Activated naive CD4-positive, alpha-beta T cell treated with anti-CD3 and anti-CD28 coated beads for 36 hours (primary cell): ENCODE results near the gene INIP. TPM values are rescaled to one million over a fixed set of nuclear protein-coding genes. Genes with fewer than 3 reads are reported as not detected.

Experiments used
- CTCF ChIA-PET: fragments of 350-600 bp; sonication (Branson Sonifier 250); formaldehyde crosslinking; loops from one replicate; lab custom pipeline; 2021; ENCODE audit warnings: antibody characterized with exemption; lab: Charles Lee
- DNase-seq: peaks from one replicate; pipeline ENCODE4 v3.0.0-alpha.2; 2020
- H3K27ac Mint-ChIP-seq: one replicate; pipeline ENCODE4 v1.8.0; 2021; ENCODE audit warnings: mild to moderate bottlenecking, mixed read lengths
- H3K27me3 Mint-ChIP-seq: one replicate; pipeline ENCODE4 v1.8.0; 2021; ENCODE audit warnings: low read depth, mixed read lengths
- H3K36me3 Mint-ChIP-seq: one replicate; pipeline ENCODE4 v1.8.0; 2021; ENCODE audit warnings: low read depth, mixed read lengths
- H3K4me1 Mint-ChIP-seq: one replicate; pipeline ENCODE4 v1.8.0; 2021; ENCODE audit warnings: low read depth, mixed read lengths
- H3K4me3 Mint-ChIP-seq: one replicate; pipeline ENCODE4 v1.8.0; 2021; ENCODE audit warnings: mild to moderate bottlenecking, moderate library complexity, mixed read lengths
- H3K9me3 Mint-ChIP-seq: one replicate; pipeline ENCODE4 v1.8.0; 2021; ENCODE audit warnings: mixed read lengths
- intact Hi-C: fragments of 100-400 bp; cut with micrococcal nuclease; formaldehyde crosslinking; loops from one replicate; pipeline ENCODE4 v1.15.1; 2023
- total RNA-seq, 2 experiments: library from RNA; stranded (reverse); gene quantifications; one replicate each; pipeline ENCODE4 v1.2.3, GENCODE V29; 2021

The INIP gene
- total RNA-seq, 2 experiments from 2014 or later, result 31.1 to 33.4 TPM

DNA sequence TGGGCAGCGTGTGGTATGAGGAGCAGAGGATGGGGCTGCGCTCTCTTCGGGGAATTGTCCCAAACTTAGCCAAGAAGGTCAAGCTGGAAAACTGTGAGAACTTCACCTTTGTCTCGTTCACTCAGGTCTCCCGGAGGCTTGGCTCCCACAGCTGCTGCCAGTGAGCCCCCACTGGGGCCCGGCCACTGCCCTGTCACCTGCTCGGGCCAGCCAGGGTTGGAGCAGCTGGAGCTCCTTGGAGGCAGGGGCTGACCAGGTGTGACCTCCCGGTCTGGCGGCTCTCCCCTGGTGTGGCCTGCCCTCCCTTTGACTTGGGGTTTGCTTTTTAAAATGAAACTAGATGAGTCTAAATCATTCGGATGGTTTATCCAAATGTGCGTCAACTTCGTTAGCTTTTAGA lies 58.0 kb downstream of the INIP start:
- H3K9me3 Mint-ChIP-seq, result no peaks in the 10 kb centered on the region
- intact Hi-C loops, result no loop called here
- peaks cover 2% of the 10 kb centered on the region for H3K36me3 Mint-ChIP-seq
- H3K4me3 Mint-ChIP-seq, result no peak overlapping the region
- DNase-seq, result no peak
- H3K4me1 Mint-ChIP-seq, result no peaks in the 10 kb centered on the region
- no peaks in the 10 kb centered on the region for H3K27me3 Mint-ChIP-seq
- CTCF ChIA-PET, result interaction anchor here (0.6 kb wide), 1 partner anchor 271 kb away, joined by 5 read pairs; no protein-coding TSS in a partner anchor
- H3K27ac Mint-ChIP-seq, result no peak overlapping the region

DNA sequence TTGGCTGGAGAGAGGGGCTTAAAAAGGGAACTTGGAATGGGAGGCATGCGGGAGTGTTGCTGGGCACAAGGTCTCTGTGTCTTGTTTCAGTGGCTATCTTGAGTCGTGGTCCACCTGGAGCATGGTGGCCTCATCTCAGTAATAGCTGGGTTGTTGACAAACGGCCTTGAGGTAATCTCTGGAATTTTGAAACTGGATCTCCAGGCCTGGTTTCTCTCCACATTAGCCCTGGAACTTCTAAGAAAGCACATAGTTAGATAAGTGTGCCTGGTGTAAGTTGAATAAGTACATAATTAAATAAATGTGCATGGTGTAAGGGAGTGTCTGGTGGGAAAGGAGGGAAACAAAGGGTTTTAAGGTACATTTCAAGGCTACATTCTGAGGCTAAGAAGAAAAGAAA lies 62.2 kb downstream of the INIP start:
- no peak overlapping the region for H3K4me3 Mint-ChIP-seq
- CTCF ChIA-PET, result interaction anchor here (0.7 kb wide), 1 partner anchor 137 kb away, joined by 3 read pairs; no protein-coding TSS in a partner anchor
- intact Hi-C loops, result no loop called here
- no peaks in the 10 kb centered on the region for H3K27me3 Mint-ChIP-seq
- no peaks in the 10 kb centered on the region for H3K4me1 Mint-ChIP-seq
- no peaks in the 10 kb centered on the region for H3K9me3 Mint-ChIP-seq
- peaks cover 2% of the 10 kb centered on the region for H3K36me3 Mint-ChIP-seq
- no peak overlapping the region for H3K27ac Mint-ChIP-seq
- no peak for DNase-seq

DNA sequence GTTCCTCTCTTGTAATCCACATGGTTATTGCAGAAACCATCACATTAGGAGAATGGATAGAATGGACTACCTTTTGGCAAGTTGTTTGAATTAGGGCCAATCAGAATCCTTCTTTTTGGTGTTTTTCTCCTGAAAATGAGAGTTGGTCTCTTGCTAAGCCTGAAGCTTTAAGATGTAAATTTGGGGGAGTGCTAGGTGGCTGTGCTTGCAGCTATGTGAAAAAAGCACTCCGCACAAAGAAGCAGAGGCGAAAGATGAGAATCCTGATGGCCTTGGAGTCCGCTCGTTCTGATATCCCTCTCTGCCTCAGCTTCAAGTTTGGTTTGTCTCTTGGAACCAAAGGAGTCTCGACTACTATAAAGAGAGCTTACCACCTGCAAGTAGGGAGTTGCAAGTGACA lies 63.6 kb downstream of the INIP start:
- DNase-seq, result no peak
- H3K36me3 Mint-ChIP-seq, result peaks cover 2% of the 10 kb centered on the region
- H3K4me1 Mint-ChIP-seq, result no peaks in the 10 kb centered on the region
- H3K9me3 Mint-ChIP-seq, result peaks cover 1% of the 10 kb centered on the region
- intact Hi-C loops, result no loop called here
- CTCF ChIA-PET, result no interaction called here
- no peaks in the 10 kb centered on the region for H3K27me3 Mint-ChIP-seq
- H3K27ac Mint-ChIP-seq, result no peak overlapping the region
- no peak overlapping the region for H3K4me3 Mint-ChIP-seq

DNA sequence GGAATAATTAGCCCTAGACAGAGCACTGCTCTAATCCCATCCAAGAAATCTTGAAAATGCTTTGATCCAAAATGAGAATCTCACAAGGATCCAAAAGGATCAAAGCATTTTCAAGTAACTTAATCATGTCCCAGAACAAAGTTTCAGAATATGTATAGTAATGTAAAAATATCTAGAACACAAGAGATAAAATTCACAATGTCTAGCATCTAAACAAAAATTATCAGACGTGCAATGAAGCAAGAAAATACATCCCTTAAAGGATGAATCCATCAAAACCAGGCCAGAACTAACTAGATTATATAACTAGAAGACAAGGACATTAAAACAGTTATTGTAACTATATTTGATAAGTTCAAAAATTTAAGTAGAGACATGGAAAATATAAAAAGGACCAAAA lies 69.3 kb downstream of the INIP start:
- H3K9me3 Mint-ChIP-seq, result peaks cover 26% of the 10 kb centered on the region

DNA sequence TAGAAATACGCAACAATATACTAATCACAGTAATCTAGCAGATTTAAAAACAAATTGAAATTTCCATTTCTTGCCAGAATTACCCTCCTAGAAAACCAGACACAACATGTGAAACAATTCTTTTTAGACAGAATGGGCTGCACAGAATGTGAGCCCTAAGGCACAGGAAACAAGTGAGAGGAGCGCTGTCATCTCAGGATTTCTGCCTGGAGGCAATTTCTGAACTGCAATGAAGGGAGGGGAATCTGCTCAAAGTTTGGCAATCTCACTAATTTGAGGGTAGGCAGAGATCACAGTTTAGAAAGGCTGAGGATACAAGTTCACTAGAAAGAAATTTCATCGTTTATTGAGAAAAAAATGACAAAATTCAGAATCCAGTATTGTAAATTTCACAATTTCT lies 70.3 kb downstream of the INIP start:
- Mint-ChIP-seq H3K9me3 (peaks cover 26% of the 10 kb centered on the region), H3K4me1 (no peaks in the 10 kb centered on the region), H3K27ac (no peak overlapping the region), H3K36me3 (peaks cover 33% of the 10 kb centered on the region), H3K27me3 (no peaks in the 10 kb centered on the region), H3K4me3 (no peak overlapping the region)
- DNase-seq, result no peak
- intact Hi-C loops, result no loop called here
- CTCF ChIA-PET, result interaction anchor here (0.7 kb wide), 1 partner anchor 339 kb away, joined by 3 read pairs; no protein-coding TSS in a partner anchor

More for the DNA sequence above, 69.3 kb downstream of the INIP start:
- DNase-seq, result no peak
- intact Hi-C loops, result no loop called here
- H3K4me3 Mint-ChIP-seq, result no peak overlapping the region
- H3K27me3 Mint-ChIP-seq, result no peaks in the 10 kb centered on the region
- peaks cover 33% of the 10 kb centered on the region for H3K36me3 Mint-ChIP-seq
- H3K27ac Mint-ChIP-seq, result no peak overlapping the region
- no peaks in the 10 kb centered on the region for H3K4me1 Mint-ChIP-seq
- CTCF ChIA-PET, result interaction anchor here (0.6 kb wide), 1 partner anchor 10 kb away, joined by 3 read pairs; no protein-coding TSS in a partner anchor

DNA sequence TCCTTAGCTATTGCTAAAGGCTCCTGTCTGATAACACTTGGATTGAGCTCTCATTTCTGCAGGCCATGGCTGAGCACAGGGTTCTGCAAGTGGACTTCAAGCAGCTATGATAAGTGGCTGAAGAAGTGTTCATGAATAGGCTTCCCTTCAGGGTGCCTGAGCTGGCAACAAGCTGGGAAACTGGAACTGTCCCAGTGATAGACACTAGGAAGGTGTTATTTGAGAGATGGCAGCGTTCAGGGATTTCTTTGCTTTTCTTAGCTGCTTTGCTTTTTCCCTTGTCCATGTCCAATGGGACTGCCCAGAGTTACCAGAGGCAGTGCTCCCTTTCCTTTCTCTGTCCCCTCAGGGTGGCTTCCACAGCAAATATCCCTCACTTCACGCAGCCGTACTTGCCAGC lies 75.8 kb downstream of the INIP start:
- Mint-ChIP-seq H3K4me1 (no peaks in the 10 kb centered on the region), H3K27ac (no peak overlapping the region), H3K9me3 (peaks cover 17% of the 10 kb centered on the region), H3K27me3 (no peaks in the 10 kb centered on the region), H3K4me3 (no peak overlapping the region), H3K36me3 (peaks cover 31% of the 10 kb centered on the region)
- intact Hi-C loops, result no loop called here
- CTCF ChIA-PET, result no interaction called here
- no peak for DNase-seq

DNA sequence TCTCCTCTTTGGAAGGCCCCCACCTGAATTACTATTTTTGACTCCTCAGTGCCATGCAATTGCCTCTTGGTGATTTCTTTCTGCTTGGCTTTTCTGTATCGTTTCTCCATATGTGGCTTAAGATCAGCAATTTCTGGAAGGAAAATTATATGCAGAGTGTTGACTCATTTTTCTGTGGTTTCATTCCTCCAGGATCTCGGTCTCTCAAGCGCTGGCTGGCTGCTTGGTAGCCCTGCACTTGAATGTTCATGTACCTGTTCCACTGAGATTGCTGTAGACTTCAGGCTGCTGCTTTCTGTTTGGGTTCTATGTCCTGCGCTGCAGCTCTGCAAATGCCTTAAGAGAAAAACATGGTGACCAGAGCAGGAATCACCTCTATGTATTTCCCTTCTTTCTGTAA lies 77.6 kb downstream of the INIP start:
- Mint-ChIP-seq H3K9me3 (peaks cover 12% of the 10 kb centered on the region), H3K4me3 (no peak overlapping the region), H3K36me3 (peaks cover 16% of the 10 kb centered on the region), H3K4me1 (no peaks in the 10 kb centered on the region), H3K27me3 (no peaks in the 10 kb centered on the region), H3K27ac (no peak overlapping the region)
- DNase-seq, result no peak
- CTCF ChIA-PET, result no interaction called here
- intact Hi-C loops, result no loop called here

Other genes with a start within 250 kb of the INIP start
- 1 to 10 TPM; 6.7 to 7.6 TPM for gene KIAA1958, start 231.3 kb downstream of the INIP start, total RNA-seq
- gene SNX30, start 32.6 kb upstream of the INIP start, total RNA-seq, result 1 to 10 TPM; 4.1 to 4.6 TPM
- gene SLC46A2, start 172.8 kb upstream of the INIP start, total RNA-seq, result not detected